B cell (primary cell): Measurements from ENCODE around the gene PRSS8. TPM values are rescaled to one million over a fixed set of nuclear protein-coding genes. Genes with fewer than 3 reads are reported as not detected.

Experiments
- ATAC-seq: fragments of 200-7000 bp; cut with Tn5 transposase; one replicate; pipeline ENCODE4 v1.10.0; 2021; ENCODE audit warnings: low read depth, mild to moderate bottlenecking, moderate number of reproducible peaks, moderate library complexity
- CTCF ChIA-PET: fragments of 350-600 bp; sonication (Branson Sonifier 250); formaldehyde crosslinking; loops from one replicate; lab custom pipeline; 2021; ENCODE audit warnings: antibody characterized with exemption, inconsistent platforms; lab: Charles Lee
- POLR2A ChIA-PET: fragments of 350-600 bp; sonication (Branson Sonifier 250); formaldehyde crosslinking; loops from one replicate; lab custom pipeline; 2021; ENCODE audit warnings: antibody characterized with exemption; lab: Charles Lee
- DNase-seq: peaks from one replicate; pipeline ENCODE4 v3.0.0; 2013
- H2AFZ ChIP-seq: 2 replicates; pipeline ENCODE4 v1.6.1; 2012; ENCODE audit warnings: mild to moderate bottlenecking, low read depth, low read length; ENCODE audit not compliant: insufficient read depth, poor library complexity, severe bottlenecking
- H3K27ac ChIP-seq, 2 donors: 1 replicate in 1 of 2; 2 replicates in 1 of 2; pipeline ENCODE4 v1.5.1; 2012 to 2013; ENCODE audit warnings: low read length in 2 of 2, mild to moderate bottlenecking in 2 of 2, moderate library complexity in 1 of 2
- H3K27me3 ChIP-seq, 4 experiments: fragments of 200-600 bp in 1 of 4; sonication (generic) in 1 of 4; replicated peaks in 1 of 4; 1 replicate in 2 of 4; 2 replicates in 2 of 4; pipeline versions ENCODE4 v1.6.1 to v1.7.0; 2013 to 2016; ENCODE audit warnings: low read length in 3 of 4, mild to moderate bottlenecking in 2 of 4, mixed read lengths in 1 of 4, moderate library complexity in 1 of 4; ENCODE audit not compliant: insufficient read depth in 4 of 4, control insufficient read depth in 3 of 4; ENCODE audit errors: control extremely low read depth in 1 of 4
- H3K36me3 ChIP-seq, 2 experiments: replicated peaks in 1 of 2; 1 replicate in 1 of 2; 2 replicates in 1 of 2; pipeline versions ENCODE4 v1.6.1 to v1.7.1; 2013; ENCODE audit warnings: low read length in 1 of 2; ENCODE audit not compliant: insufficient read depth in 2 of 2, control insufficient read depth in 1 of 2; ENCODE audit errors: control extremely low read depth in 1 of 2, extremely low read depth in 1 of 2
- H3K4me1 ChIP-seq, 2 donors: fragments of 200-600 bp in 1 of 2; sonication (generic) in 1 of 2; 1 replicate in 1 of 2; 2 replicates in 1 of 2; pipeline versions ENCODE4 v1.5.1 to v1.6.1; 2013 to 2017; ENCODE audit warnings: low read length in 2 of 2; ENCODE audit not compliant: control insufficient read depth in 2 of 2, insufficient read depth in 2 of 2
- H3K4me2 ChIP-seq: replicated peaks from 2 replicates; pipeline ENCODE3; 2012; ENCODE audit warnings: mild to moderate bottlenecking, low read depth, low read length; ENCODE audit not compliant: poor library complexity, severe bottlenecking
- H3K4me3 ChIP-seq, 5 experiments: fragments of 200-600 bp in 1 of 5; sonication (generic) in 1 of 5; 1 replicate in 3 of 5; 2 replicates in 2 of 5; pipeline versions ENCODE4 v1.5.1 to v1.7.0; 2011 to 2016; ENCODE audit warnings: low read length in 4 of 5, mild to moderate bottlenecking in 4 of 5, low read depth in 2 of 5, control low read depth in 1 of 5, moderate library complexity in 1 of 5; ENCODE audit not compliant: insufficient read depth in 1 of 5; ENCODE audit errors: control extremely low read depth in 1 of 5, extremely low read depth in 1 of 5
- H3K79me2 ChIP-seq: fragments of 200-600 bp; sonication (generic); one replicate; pipeline ENCODE4 v1.6.0; 2016; ENCODE audit warnings: low read length; ENCODE audit not compliant: control insufficient read depth, insufficient read depth
- H3K9ac ChIP-seq: fragments of 200-600 bp; sonication (generic); 2 replicates; pipeline ENCODE4 v1.6.1; 2017; ENCODE audit warnings: mild to moderate bottlenecking, low read length, moderate library complexity
- H3K9me3 ChIP-seq, 3 donors: one replicate each; pipeline versions ENCODE4 v1.6.1 to v1.7.1; 2013; ENCODE audit warnings: low read length in 2 of 3; ENCODE audit not compliant: control insufficient read depth in 2 of 3, insufficient read depth in 1 of 3; ENCODE audit errors: control extremely low read depth in 1 of 3
- H4K20me1 ChIP-seq: 2 replicates; pipeline ENCODE4 v1.6.0; 2012; ENCODE audit warnings: mild to moderate bottlenecking, low read length; ENCODE audit not compliant: insufficient read depth, control insufficient read depth, poor library complexity, severe bottlenecking
- H3K27ac Mint-ChIP-seq: one replicate; pipeline ENCODE4 v1.8.0; 2021; ENCODE audit warnings: mixed read lengths
- H3K27me3 Mint-ChIP-seq: one replicate; pipeline ENCODE4 v1.8.0; 2021; ENCODE audit warnings: mixed read lengths
- H3K4me1 Mint-ChIP-seq: one replicate; pipeline ENCODE4 v1.8.0; 2021; ENCODE audit warnings: mixed read lengths
- H3K4me3 Mint-ChIP-seq: one replicate; pipeline ENCODE4 v1.8.0; 2021; ENCODE audit warnings: mixed read lengths
- H3K9me3 Mint-ChIP-seq: one replicate; pipeline ENCODE4 v1.8.0; 2022; ENCODE audit warnings: mixed read lengths; ENCODE audit not compliant: insufficient read depth
- CTCF ChIP-seq: fragments of 200-600 bp; IDR thresholded peaks from one replicate; pipeline ENCODE4 v1.8.0; 2022; ENCODE audit warnings: antibody characterized with exemption, mild to moderate bottlenecking
- EZH2 ChIP-seq: IDR thresholded peaks from 2 replicates; pipeline ENCODE4 v1.6.1; 2012; ENCODE audit warnings: borderline replicate concordance, low read depth, mild to moderate bottlenecking, moderate library complexity, low read length; ENCODE audit not compliant: insufficient read depth, poor library complexity, severe bottlenecking
- WGBS: methylation state at CpG from one replicate; pipeline ENCODE4 v1.1.5; 2013; ENCODE audit warnings: missing lambda C conversion rate; ENCODE audit not compliant: insufficient coverage; 5-methylcytosine and 5-hydroxymethylcytosine counted together
- intact Hi-C: fragments of 100-400 bp; cut with micrococcal nuclease; formaldehyde crosslinking; loops from one replicate; pipeline ENCODE4 v1.10.0; 2022
- polyA plus RNA-seq: library from polyadenylated mRNA; depleted of rRNA; stranded (reverse); fragments of >200 nt; gene quantifications from 2 replicates; pipeline ENCODE4 v1.2.3, GENCODE V29; 2012
- total RNA-seq, 2 donors: library from RNA; stranded (reverse); fragments of 120-200 nt in 1 of 2; gene quantifications; 1 replicate in 1 of 2; 2 replicates in 1 of 2; pipeline versions ENCODE4 v1.2.3 to v1.2.4, GENCODE V29; 2013 to 2022

PRSS8 gene
- total and polyA plus RNA-seq, 2 donors (not counting 1 experiment from before 2014, with no cell fraction given), result not detected

- Mint-ChIP-seq H3K27ac (peak within 1 kb of the TSS; percentile 96), H3K4me3 (peak within 1 kb of the TSS; percentile 98), H3K27me3 (no peaks in the 10 kb centered on the region), H3K9me3 (no peaks in the 10 kb centered on the region), H3K4me1 (peaks cover 29% of the 10 kb centered on the region)
- no peaks in the 10 kb centered on the region for H3K9me3 ChIP-seq
- H3K4me1 ChIP-seq, result peaks cover 14 to 31% of the 10 kb centered on the region in 2 donors
- intact Hi-C loops, result loop anchor here (1.0 to 2.0 kb wide), 7 partner anchors 14 to 109 kb away; partner anchors contain the start of genes BCKDK, HSD3B7, KAT8 and STX4
- ChIA-PET POLR2A (interaction anchor here (0.9 to 1.8 kb wide), 3 partner anchors 8 to 47 kb away, joined by 3 to 6 read pairs (median 5); partner anchors contain the start of genes ZNF646 and ZNF668), CTCF (interaction anchor here (2.4 kb wide), 2 partner anchors 47 to 110 kb away, joined by 11 to 12 read pairs; partner anchors contain the start of gene HSD3B7)
- peak; percentile 89 for ATAC-seq
- TF ChIP-seq EZH2 (no peak), CTCF (no peak)
- H3K4me2 ChIP-seq, result peak within 1 kb of the TSS; percentile 85
- peaks cover 10% of the 10 kb centered on the region for H3K79me2 ChIP-seq
- WGBS, result under 1% methylated on average over 69 of the region's 69 CpGs
- peak within 1 kb of the TSS; percentile 87 for H3K9ac ChIP-seq
- no peaks in the 10 kb centered on the region for H3K27me3 ChIP-seq
- peak within 1 kb of the TSS; percentile 81 to 85 for H3K27ac ChIP-seq
- peaks cover 0 to 5% of the 10 kb centered on the region in 2 experiments for H3K36me3 ChIP-seq
- peak within 1 kb of the TSS; percentile 95 for H2AFZ ChIP-seq
- no peaks in the 10 kb centered on the region for H4K20me1 ChIP-seq
- peak within 1 kb of the TSS; percentile 50 to 99 (median 73) for H3K4me3 ChIP-seq
- DNase-seq, result peak; percentile 90
These were observed 41.0 kb downstream of the PRSS8 start, which contains the start of gene VKORC1 for GRCh38 chr16:31094424-31095120. Gene VKORC1 (minus strand): TSS chr16:31094797. CDS start chr16:31094729, 68 bp downstream.
